DOHH2 (cell line): Measurements from ENCODE around the gene NLK.

Experiments used
- H3F3A ChIP-seq: fragments of 200-600 bp; sonication (generic), shearing (Covaris generic); 2 replicates; pipeline ENCODE4 v1.6.0; 2016; ENCODE audit warnings: antibody characterized with exemption, mild to moderate bottlenecking; ENCODE audit not compliant: control insufficient read depth, insufficient read depth
- H3K27ac ChIP-seq: fragments of 200-600 bp; sonication (generic); 2 replicates; pipeline ENCODE4 v1.5.1; 2014; ENCODE audit warnings: low read depth, mild to moderate bottlenecking, low read length, moderate library complexity
- H3K27me3 ChIP-seq: fragments of 200-600 bp; sonication (generic); 2 replicates; pipeline ENCODE4 v1.6.1; 2014; ENCODE audit warnings: mild to moderate bottlenecking, low read length, mixed read lengths; ENCODE audit not compliant: control insufficient read depth
- H3K36me3 ChIP-seq: fragments of 200-600 bp; sonication (generic); 2 replicates; pipeline ENCODE4 v1.6.1; 2014; ENCODE audit warnings: mild to moderate bottlenecking, low read length, moderate library complexity, mixed read lengths; ENCODE audit not compliant: control insufficient read depth
- H3K4me1 ChIP-seq: fragments of 200-600 bp; sonication (generic); 2 replicates; pipeline ENCODE4 v1.6.1; 2014; ENCODE audit warnings: mild to moderate bottlenecking, low read length, mixed read lengths; ENCODE audit not compliant: control insufficient read depth
- H3K4me2 ChIP-seq: fragments of 200-600 bp; sonication (generic); 2 replicates; pipeline ENCODE4 v1.6.0; 2014; ENCODE audit warnings: mild to moderate bottlenecking, low read length, moderate library complexity
- H3K4me3 ChIP-seq: fragments of 200-600 bp; sonication (generic); 2 replicates; pipeline ENCODE4 v1.5.1; 2014; ENCODE audit warnings: mild to moderate bottlenecking, low read length, mixed read lengths
- H3K79me2 ChIP-seq: fragments of 200-600 bp; sonication (generic); 2 replicates; pipeline ENCODE4 v1.6.1; 2014; ENCODE audit warnings: mild to moderate bottlenecking, low read length, mixed read lengths; ENCODE audit not compliant: control insufficient read depth
- H3K9me2 ChIP-seq: fragments of 200-600 bp; sonication (generic); replicated peaks from 2 replicates; pipeline ENCODE4 v1.6.1; 2014; ENCODE audit warnings: mild to moderate bottlenecking, low read length, mixed read lengths; ENCODE audit not compliant: control insufficient read depth
- H3K9me3 ChIP-seq: fragments of 200-600 bp; sonication (generic); 2 replicates; pipeline ENCODE4 v1.6.1; 2014; ENCODE audit warnings: antibody characterized with exemption, low read length, mixed read lengths; ENCODE audit not compliant: control insufficient read depth, insufficient read depth
- H4K20me1 ChIP-seq: fragments of 200-600 bp; sonication (generic); 2 replicates; pipeline ENCODE4 v1.6.0; 2014; ENCODE audit warnings: low read depth, mild to moderate bottlenecking, antibody characterized with exemption, low read length, moderate library complexity; ENCODE audit not compliant: control insufficient read depth, insufficient read depth
- EZH2phosphoT487 ChIP-seq: fragments of 200-600 bp; sonication (generic); IDR thresholded peaks from 2 replicates; pipeline ENCODE4 v1.6.1; 2017; ENCODE audit warnings: borderline replicate concordance, mild to moderate bottlenecking, antibody characterized with exemption, low read length, moderate library complexity, mixed read lengths
- TF ChIP-seq, protein P1 (sequence below): fragments of 200-600 bp; sonication (generic); IDR thresholded peaks from one replicate; pipeline ENCODE4 v1.5.1; 2014; ENCODE audit warnings: antibody characterized with exemption, mild to moderate bottlenecking, low read depth, low read length; ENCODE audit not compliant: poor library complexity, severe bottlenecking

The NLK gene

DNA sequence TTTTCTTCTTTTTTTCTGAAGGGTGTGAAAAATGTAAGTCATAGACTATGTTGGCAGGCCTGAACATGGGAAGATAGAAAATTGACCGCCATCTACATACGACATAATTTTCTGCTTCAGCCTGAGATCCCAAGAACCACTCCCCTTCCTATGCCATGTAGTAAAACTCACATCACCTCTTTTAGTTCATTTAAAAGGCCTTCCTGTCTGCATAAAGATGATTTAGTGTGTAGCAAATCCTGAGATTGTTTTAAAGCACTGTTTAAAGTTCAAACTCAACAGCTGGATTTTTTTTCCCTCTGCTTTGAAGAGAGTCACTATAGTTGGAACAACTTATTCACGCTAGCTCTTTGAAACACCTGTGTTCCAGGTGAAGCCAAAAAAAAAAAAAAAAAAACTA lies 101.5 kb downstream of the NLK start:
- H3K36me3 ChIP-seq: no peaks in the 10 kb centered on the region; the same call in 1 of the 2 replicates
- H3K27ac ChIP-seq: no peak overlapping the region
- no peaks in the 10 kb centered on the region for H3F3A ChIP-seq
- TF ChIP-seq, protein P1, sequence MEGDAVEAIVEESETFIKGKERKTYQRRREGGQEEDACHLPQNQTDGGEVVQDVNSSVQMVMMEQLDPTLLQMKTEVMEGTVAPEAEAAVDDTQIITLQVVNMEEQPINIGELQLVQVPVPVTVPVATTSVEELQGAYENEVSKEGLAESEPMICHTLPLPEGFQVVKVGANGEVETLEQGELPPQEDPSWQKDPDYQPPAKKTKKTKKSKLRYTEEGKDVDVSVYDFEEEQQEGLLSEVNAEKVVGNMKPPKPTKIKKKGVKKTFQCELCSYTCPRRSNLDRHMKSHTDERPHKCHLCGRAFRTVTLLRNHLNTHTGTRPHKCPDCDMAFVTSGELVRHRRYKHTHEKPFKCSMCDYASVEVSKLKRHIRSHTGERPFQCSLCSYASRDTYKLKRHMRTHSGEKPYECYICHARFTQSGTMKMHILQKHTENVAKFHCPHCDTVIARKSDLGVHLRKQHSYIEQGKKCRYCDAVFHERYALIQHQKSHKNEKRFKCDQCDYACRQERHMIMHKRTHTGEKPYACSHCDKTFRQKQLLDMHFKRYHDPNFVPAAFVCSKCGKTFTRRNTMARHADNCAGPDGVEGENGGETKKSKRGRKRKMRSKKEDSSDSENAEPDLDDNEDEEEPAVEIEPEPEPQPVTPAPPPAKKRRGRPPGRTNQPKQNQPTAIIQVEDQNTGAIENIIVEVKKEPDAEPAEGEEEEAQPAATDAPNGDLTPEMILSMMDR: no peak
- TF ChIP-seq EZH2phosphoT487: no peak
- H4K20me1 ChIP-seq: no peaks in the 10 kb centered on the region; the same call in 1 of the 2 replicates
- H3K79me2 ChIP-seq: no peaks in the 10 kb centered on the region
- H3K9me3 ChIP-seq: no peaks in the 10 kb centered on the region
- no peak overlapping the region for H3K4me3 ChIP-seq
- no peaks in the 10 kb centered on the region for H3K27me3 ChIP-seq
- no peak overlapping the region for H3K4me2 ChIP-seq
- no peaks in the 10 kb centered on the region for H3K9me2 ChIP-seq
- H3K4me1 ChIP-seq: no peaks in the 10 kb centered on the region

DNA sequence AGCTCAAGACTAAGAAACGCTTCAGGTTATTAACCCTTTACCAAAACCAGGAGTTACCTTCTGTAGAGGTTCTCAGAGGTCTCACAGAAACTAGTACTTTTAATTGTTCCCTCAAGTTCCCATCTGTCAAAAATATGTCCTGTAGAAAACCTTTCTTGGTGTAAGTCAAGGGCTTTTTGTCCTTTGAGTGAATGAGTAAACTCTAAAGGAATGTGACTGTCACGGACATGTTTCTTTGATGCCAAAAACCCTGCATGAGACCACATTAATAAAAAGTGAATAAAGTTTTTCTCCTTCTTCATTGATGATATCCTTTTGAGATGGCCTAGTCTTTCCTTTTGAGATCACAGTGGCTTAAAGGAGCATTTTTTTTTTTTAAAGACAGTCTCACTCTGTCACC lies 102.9 kb downstream of the NLK start:
- Histone ChIP-seq H3K27ac (no peak overlapping the region), H3K79me2 (no peaks in the 10 kb centered on the region), H3K9me2 (no peaks in the 10 kb centered on the region), H3F3A (no peaks in the 10 kb centered on the region), H3K27me3 (no peaks in the 10 kb centered on the region), H3K4me1 (no peaks in the 10 kb centered on the region), H3K4me3 (no peak overlapping the region), H3K4me2 (no peak overlapping the region), H3K9me3 (no peaks in the 10 kb centered on the region), H3K36me3 (no peaks in the 10 kb centered on the region; the same call in 1 of the 2 replicates), H4K20me1 (no peaks in the 10 kb centered on the region; the same call in 1 of the 2 replicates)
- TF ChIP-seq, protein P1: no peak
- no peak for TF ChIP-seq EZH2phosphoT487

DNA sequence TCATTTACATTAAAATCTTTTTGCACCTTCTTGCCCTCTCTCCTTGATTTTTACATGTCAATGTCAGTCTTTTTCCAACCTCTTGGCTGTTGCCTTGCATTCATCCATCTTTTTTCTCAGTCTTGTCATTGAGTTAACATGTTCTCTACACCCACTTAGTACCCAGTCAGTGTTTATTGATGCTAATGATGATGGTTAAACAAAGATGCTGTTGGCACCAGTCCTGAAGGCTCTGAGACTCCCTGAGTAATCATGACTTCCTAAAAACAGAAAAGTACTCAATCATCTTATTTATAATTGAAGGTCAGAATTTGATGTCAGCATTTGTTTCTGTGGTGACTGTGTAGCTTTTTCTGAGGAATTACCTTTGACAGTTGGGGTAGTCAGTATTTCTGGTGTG lies 104.5 kb downstream of the NLK start:
- Histone ChIP-seq H3K9me2 (no peaks in the 10 kb centered on the region), H3K27ac (no peak overlapping the region), H3K4me1 (no peaks in the 10 kb centered on the region), H3K36me3 (no peaks in the 10 kb centered on the region; the same call in 1 of the 2 replicates), H3K4me3 (no peak overlapping the region), H3K4me2 (no peak overlapping the region), H3F3A (no peaks in the 10 kb centered on the region), H4K20me1 (no peaks in the 10 kb centered on the region; the same call in 1 of the 2 replicates), H3K27me3 (no peaks in the 10 kb centered on the region), H3K9me3 (no peaks in the 10 kb centered on the region), H3K79me2 (no peaks in the 10 kb centered on the region)
- TF ChIP-seq, protein P1: no peak
- TF ChIP-seq EZH2phosphoT487: no peak

DNA sequence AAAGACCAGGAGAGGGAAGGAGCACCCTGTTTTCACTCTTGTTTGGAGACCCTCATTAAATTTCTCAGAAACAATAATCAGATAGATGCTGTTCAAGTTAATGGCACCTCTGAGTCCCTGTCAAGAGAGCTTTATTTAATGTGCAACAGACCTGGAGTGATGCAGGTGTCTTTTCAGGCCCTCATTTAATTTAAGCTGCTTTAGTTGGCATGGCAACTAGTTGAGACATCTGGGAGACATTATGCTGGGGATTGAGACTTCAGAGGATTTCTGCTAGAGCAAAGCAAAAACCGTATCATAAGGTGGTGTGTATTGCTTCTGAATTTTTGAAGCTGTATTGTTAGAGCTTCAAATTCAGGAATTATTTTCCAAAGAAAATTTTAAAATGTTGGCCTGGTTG lies 108.5 kb downstream of the NLK start:
- Histone ChIP-seq H3K4me3 (no peak overlapping the region), H4K20me1 (no peaks in the 10 kb centered on the region), H3K79me2 (no peaks in the 10 kb centered on the region), H3K9me2 (no peaks in the 10 kb centered on the region), H3K27me3 (no peaks in the 10 kb centered on the region), H3F3A (no peaks in the 10 kb centered on the region), H3K4me1 (no peaks in the 10 kb centered on the region), H3K4me2 (no peak overlapping the region), H3K36me3 (no peaks in the 10 kb centered on the region), H3K27ac (no peak overlapping the region), H3K9me3 (no peaks in the 10 kb centered on the region)
- TF ChIP-seq, protein P1: no peak
- TF ChIP-seq EZH2phosphoT487: no peak
